GM21576 (cell line): ENCODE measurements around the gene DDC.
"Not testable (repeated sequence)": the region's sequence is repeated elsewhere in the genome, so short reads cannot be mapped to it uniquely, and the experiment has no call there.

ENCODE experiments used
- ATAC-seq: cut with Tn5 transposase; IDR thresholded peaks from one replicate; pipeline ENCODE4 v1.9.1; 2021; ENCODE audit warnings: mild to moderate bottlenecking, moderate library complexity; ENCODE audit not compliant: unreplicated experiment

The DDC gene

DNA sequence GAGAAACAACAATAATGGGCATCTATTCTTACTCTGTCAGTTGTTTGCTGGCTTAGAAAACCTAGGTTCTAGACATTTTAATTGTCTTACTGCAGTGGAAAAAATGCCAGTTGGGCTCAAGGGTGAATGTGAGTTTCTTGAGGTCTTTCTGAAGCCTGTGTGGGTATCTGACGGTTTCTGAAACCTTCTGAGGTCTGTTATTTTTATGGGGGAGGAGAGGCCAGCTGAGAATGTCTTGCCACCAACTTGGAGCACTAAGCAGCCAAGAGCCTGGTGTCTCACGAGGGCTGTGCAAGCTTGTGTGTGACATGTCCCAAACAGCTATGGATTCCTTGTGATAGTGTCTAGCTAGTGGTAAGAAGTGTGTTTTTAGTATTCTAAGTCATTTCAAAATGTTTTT lies 24.2 kb upstream of the DDC start:
- no peak for ATAC-seq

DNA sequence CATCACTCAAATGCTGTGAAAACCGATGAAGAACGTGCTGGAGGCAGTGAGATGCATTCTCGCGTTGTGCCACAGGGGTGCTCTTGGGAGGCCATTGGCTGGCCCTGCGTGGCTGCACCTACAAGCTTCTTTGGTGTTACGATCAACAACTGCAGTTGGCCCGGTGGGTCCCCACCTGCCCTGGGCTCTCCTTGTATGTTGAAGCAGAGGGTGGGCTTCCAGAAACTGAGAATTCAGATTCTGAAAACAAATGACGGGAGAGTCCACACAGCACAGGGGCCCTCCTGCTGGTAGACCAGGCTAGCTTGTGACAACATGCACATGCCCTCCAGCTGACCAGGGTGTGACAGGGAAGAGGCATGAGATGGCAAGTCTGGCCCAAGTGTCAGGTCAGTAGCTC lies 23.7 kb upstream of the DDC start:
- ATAC-seq: no peak

DNA sequence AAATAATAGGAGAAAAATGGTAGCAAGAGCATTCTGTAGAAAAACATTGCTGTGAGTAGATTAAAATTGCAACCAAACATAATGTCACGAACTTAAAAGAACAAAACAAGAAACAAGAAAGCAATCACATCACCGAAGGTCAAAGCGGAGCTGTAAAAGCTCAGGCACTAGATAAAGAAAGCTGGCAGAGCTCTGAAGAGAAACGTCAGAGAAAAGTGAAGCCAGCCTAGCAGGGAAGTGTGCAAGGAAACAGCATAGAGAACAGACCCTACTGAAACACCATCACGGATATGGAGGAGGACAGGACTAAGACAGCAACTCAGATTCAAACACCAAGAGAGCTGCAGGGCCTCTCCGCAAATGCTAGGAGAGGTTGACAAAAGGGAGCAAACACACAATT lies 22.5 kb upstream of the DDC start:
- ATAC-seq: no peak

DNA sequence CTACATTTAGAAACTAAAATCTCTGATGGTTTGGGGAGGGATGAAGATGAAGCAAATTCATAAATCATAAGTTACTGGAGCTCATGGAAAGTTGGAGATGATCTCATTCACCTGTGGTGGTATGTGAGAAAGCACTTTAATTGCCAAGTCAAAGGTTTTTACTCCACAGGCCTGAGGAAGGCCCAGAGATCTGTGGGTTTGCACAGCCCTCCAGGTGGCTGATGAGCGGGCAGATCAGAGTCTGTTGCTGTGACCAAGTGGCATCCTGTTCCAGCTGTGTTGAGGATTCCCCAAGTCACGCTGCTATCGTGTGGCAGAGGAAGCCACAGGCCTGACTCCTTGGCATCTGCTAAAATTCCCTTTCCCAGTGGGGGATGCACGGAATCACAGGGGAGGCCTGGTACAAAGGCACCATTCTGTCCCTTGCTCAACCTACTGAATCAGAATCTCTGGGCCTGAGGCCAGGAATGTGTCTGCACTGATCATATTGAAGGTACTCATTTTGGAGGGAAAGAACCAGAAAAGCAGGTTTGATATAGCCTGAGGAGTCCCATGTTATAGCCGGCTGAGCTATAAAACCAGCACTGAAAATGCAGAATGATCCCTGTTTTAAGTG lies 19.7 kb upstream of the DDC start:
- no peak for ATAC-seq

DNA sequence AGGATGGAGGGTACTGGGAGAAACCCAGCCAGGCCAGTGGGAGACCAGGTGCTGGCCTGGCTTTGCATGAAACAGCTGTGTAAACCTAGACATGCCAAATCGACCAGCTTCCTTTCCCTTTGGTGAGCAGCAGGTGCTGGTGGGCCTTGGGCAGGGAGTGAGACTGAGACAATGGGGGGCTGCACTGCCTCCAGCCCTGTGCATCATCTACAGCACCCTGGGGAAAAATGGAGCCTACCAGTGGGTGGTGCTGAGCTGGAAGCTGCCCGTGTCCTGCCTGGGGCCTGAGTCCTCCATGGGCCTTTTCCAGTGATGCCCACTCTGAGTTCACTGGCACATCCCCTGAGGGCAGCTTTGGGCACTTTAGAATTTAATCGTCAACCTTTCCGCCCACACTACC lies 19.2 kb upstream of the DDC start:
- no peak for ATAC-seq

DNA sequence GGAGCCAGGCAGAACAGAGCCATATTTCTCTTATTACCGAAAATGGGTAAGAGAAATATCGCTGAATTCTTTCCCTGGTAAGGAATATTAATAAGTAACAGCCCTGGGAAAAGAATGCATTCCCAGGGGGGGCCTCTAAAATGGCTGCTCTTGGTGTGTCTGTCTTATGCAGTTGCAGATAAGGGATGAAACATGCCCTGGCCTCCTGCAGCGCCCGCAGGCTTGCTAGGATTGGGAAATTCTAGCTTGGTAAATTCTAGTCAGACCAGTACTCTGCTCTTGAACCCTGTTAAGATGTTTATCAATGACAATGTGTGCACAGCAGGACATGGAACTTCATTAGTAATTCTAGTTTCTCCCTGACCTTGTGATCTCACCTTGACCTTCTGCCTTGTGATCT lies 18.1 kb upstream of the DDC start:
- ATAC-seq: not testable (repeated sequence)

DNA sequence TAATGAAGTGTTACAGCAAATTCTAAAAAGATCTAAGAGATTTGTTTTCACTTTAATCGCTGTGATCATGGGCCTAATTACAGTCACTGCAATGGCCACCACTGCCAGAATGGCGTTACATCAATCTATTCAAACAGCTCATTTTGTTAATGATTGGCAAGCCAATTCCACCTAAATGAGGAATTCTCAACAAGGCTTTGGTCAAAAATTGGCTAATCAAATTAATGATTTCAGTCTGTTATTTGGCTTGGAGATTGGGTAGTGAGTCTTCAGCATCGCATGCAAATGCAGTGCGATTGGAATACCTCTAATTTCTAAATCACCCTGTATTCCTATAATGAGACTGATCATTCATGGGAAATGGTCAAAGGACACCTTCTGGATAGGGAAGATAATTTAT lies 17.1 kb upstream of the DDC start:
- ATAC-seq: not testable (repeated sequence)

DNA sequence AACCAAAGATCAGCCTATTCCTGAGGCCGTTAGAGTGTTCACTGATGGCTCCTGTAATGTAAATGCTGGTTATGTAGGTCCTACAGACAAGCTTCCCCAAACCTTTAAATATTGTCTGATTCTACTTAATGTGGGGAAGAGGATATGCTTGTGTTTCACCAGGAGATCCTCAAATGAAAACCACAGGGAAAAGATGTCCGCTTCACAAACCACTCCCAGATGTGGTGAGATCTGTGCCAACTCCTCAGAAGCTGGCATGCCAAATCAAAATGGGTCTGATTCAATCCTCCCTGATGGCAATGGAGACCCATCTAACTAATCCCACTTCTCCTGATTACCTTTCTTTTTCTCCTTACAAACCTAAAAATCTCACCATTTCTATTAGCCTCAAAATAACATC lies 15.5 kb upstream of the DDC start:
- not testable (repeated sequence) for ATAC-seq

DNA sequence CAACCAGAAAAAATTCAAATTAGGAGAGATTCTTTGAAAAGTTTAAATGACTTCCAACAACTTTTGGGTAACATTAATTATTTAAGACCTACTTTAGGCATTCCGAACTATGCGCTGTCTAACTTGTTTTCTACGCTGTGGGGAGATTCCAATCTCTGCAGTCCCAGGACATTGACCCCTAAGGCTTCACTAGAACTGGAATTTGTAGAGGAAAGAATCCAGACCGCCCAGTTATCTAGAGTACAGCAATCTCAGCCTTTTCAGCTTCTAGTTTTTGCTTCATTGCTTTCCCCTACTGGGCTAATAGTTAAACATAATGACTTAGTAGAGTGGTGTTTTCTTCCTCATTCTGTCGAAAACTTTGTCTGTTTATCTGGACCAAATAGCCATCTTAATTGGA lies 14.9 kb upstream of the DDC start:
- ATAC-seq: no peak

DNA sequence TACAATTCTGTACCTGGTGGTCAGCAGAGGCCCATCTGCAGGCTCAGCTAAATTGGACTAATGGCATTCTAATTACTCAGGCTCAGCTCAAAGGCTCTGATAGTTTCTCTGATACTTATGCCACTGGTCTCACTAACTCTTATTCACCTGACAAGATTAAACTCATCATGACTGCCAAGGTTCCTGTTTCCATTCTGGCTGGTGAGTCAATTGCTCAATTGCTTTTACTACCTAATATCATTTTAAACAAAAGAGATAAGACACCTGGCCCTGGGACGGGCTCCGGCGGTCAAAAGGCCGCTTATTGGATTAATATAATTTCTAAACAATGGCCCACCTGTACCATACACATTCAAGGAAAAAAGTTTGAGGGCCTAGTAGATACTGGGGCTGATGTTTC lies 12.9 kb upstream of the DDC start:
- not testable (repeated sequence) for ATAC-seq

DNA sequence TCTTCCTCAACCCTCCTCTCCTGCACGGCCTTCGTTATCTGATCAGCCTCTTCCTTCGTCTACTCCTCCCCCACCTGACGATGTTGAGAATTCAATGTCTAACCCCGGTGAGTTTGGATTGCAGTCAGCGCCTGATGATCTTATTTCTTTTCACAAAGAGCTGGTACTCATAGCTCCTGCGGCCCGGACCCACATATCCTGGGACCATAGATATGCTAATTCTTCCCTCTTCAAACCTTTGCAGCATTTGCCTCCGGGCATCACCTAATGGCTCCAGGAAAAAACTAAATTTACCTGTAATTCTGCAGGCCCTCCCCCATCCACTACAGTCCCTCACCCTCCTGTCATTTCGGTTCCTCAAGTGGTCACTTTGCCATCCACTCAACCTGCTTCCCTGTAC lies 12.4 kb upstream of the DDC start:
- ATAC-seq: no peak

DNA sequence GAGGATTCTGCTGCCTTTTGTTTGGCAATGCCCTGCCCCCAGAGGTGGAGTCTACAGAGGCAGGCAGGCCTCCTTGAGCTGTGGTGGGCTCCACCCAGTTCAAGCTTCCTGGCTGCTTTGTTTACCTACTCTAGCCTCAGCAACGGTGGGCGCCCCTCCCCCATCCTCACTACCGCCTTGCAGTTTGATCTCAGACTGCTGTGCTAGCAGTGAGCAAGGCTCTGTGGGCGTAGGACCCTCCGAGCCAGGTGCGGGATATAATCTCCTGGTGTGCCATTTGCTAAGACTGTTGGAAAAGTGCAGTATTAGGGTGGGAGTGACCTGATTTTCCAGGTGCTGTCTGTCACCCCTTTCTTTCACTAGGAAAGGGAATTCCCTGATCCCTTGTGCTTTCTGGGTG lies 11.2 kb upstream of the DDC start:
- ATAC-seq: not testable (repeated sequence)

DNA sequence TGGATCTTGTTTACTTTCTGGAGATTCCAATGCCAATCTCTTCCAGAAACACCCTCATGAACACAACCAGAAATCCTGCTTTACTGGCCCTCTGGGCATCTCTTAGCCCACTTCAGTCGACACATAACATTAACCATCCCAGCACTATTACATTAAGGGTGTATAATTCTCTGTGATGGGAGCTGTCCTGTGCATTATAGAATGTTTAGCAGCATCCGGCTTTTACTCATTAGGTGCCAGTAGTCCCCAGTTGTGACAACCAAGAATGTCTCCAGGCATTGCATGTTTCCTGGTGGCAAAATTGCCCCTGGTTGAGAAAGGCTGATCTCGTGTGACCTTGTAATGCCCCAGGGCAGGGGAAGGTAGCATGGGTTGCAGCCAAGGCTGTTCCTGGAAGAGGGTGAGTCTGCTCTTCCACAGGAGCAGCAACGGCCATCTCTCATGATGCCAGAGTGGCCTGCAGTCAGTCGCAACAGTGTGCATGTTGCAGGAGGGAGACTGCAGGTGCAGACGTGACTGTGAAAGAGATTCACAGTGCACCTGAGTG lies 2.6 kb upstream of the DDC start:
- no peak for ATAC-seq

DNA sequence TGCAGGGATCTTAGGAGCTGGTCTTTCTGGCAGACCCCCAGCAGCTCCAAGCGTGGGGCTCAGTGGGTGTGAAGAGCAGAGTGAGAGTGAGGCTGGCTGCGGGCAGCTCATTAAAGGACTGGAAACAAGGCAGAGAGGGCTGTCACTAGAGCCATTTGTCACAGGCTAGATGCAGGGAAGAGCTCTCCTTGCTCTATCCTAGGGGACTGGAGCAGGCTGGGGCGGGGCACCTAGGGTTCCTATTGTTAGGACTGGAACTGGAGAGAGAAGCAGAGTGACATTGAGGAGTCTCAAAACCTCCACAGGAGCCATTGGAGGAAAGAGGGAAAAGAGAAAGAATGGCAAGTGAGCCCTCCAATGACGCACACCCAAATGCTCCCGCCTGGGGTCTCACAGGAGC lies 772 bp upstream of the DDC start:
- no peak for ATAC-seq

DNA sequence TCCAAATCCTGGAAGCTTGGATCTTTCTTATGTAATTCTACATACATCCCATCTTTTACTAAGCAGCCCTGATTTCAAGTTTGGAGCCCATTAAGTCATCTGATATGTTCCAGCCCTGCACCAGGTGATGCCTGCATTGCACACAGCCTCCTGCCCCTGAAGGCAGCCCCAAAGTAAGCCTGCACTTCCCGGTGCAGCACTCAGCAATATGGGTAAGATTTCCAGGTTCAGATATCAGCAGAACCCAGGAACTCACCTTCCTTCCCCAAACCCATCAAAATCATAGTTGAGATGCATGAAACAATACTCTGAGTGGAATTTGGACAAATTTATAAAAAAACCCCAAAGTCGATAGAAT lies 333 bp upstream of the DDC start:
- ATAC-seq: no peak

DNA sequence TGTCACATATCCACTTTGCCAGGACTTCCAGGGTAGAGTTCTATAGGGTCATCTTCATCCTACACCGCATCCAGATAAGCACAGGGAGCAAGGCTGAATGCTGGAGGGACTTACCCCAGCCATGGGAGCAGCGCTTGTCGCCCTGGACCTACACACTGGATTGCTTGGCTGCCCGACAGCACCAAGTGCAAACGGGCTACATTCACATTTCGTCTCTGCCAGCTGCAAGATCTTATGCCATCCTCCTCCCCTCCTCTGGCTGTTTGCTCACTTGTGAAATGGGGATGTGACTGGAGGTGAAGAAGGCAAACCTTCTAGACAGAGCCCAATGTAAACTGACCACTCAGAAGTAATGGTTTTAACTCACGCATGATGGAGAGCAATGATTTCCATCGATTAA lies 1.0 kb downstream of the DDC start:
- no peak for ATAC-seq

DNA sequence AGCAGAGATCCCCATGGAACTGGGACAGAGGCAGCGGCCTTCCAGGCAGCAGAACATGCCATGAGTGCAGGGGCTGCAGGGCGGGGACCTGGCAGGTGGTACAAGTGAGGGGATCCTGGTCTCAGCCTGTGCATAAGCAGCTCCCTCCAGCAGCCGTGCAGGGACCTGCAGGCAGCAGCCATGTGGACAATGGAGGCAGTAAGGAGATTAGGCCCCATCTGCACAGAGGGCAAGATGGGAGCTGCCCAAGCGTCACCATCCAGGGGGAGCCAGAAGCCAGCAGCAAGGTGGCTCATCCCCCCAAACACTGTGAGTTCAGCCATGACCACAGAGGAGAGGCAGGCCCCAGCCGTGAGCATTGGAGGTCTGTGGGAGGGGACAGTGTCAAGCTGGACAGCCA lies 3.1 kb downstream of the DDC start:
- no peak for ATAC-seq

DNA sequence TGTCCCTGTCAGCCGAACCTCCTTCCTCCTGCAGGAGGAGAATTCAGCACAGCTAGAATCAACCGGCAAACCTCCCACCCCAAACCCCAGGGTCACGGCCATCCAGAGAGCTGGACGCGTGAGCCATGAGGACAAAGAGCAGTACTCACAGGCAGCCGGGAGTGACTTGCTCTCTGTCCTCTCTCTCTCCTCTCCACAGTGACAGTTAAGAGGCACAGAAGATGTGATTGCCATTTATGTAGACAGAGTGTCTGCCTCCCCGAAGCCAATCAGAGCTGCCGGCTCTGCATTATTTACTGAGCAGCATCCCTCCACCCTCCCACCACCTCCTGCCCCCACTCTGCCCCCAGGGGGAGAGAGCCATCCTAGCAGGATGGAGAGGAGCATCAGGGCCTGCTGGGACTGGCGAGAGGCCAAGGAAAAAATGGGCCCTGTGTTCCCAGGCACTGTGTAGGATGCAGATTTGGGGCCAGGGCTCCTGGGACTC lies 4.3 kb downstream of the DDC start:
- ATAC-seq: no peak

DNA sequence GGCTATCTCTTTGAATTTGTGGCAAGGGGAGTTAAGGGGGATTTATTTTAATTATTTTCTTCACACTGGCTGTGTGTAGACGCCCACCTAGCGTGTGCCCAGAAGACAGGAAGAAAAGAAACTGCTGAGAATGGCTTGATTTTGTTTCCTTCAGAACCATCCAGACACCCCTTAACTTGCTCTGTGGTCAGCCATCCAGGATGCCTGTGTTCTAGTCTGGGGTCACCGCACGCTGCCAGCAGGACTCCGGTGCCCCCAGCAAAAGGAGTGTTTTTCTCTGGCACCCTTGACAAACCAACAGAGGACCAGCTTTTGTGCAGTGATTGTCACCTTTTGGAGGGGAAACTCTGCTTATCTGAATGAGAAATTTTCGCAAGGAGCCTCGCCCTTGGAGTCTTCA lies 5.3 kb downstream of the DDC start:
- ATAC-seq: no peak

DNA sequence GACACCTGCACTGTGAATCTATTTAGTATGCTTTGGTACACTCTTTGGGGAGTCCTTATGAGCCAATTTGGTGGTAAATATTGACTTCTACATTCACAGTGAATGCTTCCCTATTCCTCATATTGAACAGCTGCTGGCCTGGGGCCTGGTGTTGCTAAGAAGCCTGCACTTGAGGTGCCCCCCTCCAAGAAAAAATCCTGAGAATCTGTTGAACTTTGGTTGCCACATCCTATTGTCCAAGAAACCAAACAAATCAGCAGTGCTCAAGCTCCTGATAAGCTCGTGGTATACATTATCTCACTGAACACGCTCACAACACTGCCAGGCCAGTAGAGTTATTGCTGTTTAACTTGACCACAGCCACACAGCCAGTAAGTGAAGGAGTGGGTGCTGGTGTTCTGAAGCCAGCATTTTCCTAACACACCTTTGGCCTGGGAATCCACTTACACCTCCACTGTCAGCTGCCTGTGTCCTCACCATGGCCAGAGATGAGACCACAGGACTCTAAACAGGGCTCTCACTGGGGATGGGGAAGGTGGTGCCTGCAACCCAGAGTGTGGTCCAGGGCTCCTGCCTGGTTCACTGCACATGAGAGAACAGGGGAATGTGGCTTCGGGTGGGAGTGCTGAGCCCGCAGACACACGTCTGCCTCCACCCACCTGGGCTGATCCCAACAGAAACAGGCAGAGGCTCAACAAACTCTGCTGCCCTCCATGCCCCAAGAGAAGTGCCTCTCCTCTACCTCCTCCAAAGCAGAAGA lies 6.7 kb downstream of the DDC start:
- ATAC-seq: no peak

DNA sequence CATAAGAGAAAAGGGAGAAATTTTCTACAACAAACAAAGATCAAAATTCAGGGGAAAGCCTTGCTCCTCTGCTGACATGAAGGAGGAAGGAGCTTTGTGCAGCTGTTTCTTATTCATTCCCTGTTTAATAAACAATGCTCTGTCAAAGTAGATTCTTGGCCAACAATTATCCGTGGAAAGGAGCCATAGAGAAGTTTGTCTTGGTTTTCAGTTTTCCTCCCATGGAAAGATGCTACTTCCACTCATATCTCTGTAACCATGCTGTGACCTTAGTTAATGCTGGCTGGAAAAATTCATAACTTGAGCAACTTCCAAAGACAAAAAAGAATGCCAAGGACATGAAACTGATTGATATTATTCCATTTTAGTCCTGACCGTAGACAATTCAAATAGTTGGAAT lies 8.1 kb downstream of the DDC start:
- ATAC-seq: no peak

DNA sequence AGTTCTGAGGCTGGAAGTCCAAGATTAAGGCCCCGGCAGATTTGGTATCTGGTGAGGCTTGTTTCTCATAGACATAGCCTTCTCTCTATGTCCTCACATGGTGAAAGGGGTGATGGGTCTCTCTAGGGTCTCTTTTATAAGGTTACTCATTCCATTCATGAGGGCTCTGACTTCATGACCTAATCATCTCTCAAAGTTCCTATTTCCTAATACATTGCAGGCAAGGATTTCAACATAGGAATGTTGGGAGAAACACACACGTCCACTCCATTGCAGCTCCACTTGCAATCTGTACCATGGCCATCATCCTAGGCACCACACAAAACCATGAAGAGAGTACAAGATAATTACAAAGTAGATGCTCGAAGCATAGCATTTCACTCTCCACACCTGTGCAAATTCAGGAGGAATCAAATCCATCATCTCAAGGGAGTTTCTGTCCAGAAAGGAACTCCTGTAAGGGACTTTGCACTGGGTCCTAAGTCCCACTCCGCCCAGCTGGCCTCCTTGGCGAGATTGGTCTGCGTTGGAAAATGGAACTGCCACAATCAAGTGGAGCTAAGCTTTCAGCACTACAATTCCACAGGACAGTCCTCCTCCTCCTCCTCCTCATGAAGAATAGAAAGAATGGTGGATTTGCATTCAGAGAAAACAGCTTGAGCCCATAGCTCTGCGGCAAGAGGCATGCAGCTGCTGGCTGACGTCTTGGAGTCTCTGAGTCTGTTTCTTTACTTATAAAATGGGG lies 8.8 kb downstream of the DDC start:
- ATAC-seq: no peak
